ENCODE measurements around the gene PARP15. TPM values are rescaled to one million over a fixed set of nuclear protein-coding genes. Genes with fewer than 3 reads are reported as not detected.

Gene PARP15
- total RNA-seq, 1 donor from 2014 or later, result 0.55 TPM

- no peak for TF ChIP-seq CTCF (IDR thresholded peaks at IDR 0.05; ENCODE audit: unreplicated experiment)
- H3K4me3 Mint-ChIP-seq (ENCODE audit: low read depth), result no peak overlapping the region
- no peaks in the 10 kb centered on the region for H3K27me3 Mint-ChIP-seq
- peaks cover 10% of the 10 kb centered on the region for H3K36me3 Mint-ChIP-seq (ENCODE audit: insufficient read depth)
- no peaks in the 10 kb centered on the region for H3K9me3 Mint-ChIP-seq (ENCODE audit: low read depth)
- H3K4me1 Mint-ChIP-seq (ENCODE audit: low read depth), result peaks cover 24% of the 10 kb centered on the region
- H3K27ac Mint-ChIP-seq, result peak overlapping the region; percentile 55
- no peak for DNase-seq (ENCODE audit: low spot score, unreplicated experiment)
Measured at GRCh38 chr3:122568755-122569154, 8.7 kb upstream of the PARP15 start.

- Mint-ChIP-seq H3K27me3 (peaks cover 8% of the 10 kb centered on the region), H3K4me1 (ENCODE audit: low read depth) (peaks cover 21% of the 10 kb centered on the region), H3K36me3 (ENCODE audit: insufficient read depth) (peaks cover 6% of the 10 kb centered on the region), H3K9me3 (ENCODE audit: low read depth) (no peaks in the 10 kb centered on the region), H3K27ac (peak overlapping the region; percentile 81), H3K4me3 (ENCODE audit: low read depth) (no peak overlapping the region)
- DNase-seq (ENCODE audit: low spot score, unreplicated experiment), result no peak
- no peak for TF ChIP-seq CTCF (IDR thresholded peaks at IDR 0.05; ENCODE audit: unreplicated experiment)
Measured at GRCh38 chr3:122572940-122573412, 4.5 kb upstream of the PARP15 start.

GRCh38 chr3:122576174-122576940, 1.1 kb upstream of the PARP15 start:
- H3K4me1 Mint-ChIP-seq (ENCODE audit: low read depth), result peaks cover 9% of the 10 kb centered on the region
- no peak overlapping the region for H3K27ac Mint-ChIP-seq
- H3K9me3 Mint-ChIP-seq (ENCODE audit: low read depth), result peaks cover 2% of the 10 kb centered on the region
- peaks cover 13% of the 10 kb centered on the region for H3K27me3 Mint-ChIP-seq
- no peak overlapping the region for H3K4me3 Mint-ChIP-seq (ENCODE audit: low read depth)
- no peak for TF ChIP-seq CTCF (IDR thresholded peaks at IDR 0.05; ENCODE audit: unreplicated experiment)
- no peak for DNase-seq (ENCODE audit: low spot score, unreplicated experiment)
- peaks cover 2% of the 10 kb centered on the region for H3K36me3 Mint-ChIP-seq (ENCODE audit: insufficient read depth)

GRCh38 chr3:122578069-122578740, 755 bp downstream of the PARP15 start:
- no peak for TF ChIP-seq CTCF (IDR thresholded peaks at IDR 0.05; ENCODE audit: unreplicated experiment)
- H3K4me3 Mint-ChIP-seq (ENCODE audit: low read depth), result peak overlapping the region; percentile 75

GRCh38 chr3:122580470-122580869, 3.0 kb downstream of the PARP15 start:
- no peak overlapping the region for H3K4me3 Mint-ChIP-seq (ENCODE audit: low read depth)
- H3K27me3 Mint-ChIP-seq, result peaks cover 13% of the 10 kb centered on the region
- H3K4me1 Mint-ChIP-seq (ENCODE audit: low read depth), result peaks cover 3% of the 10 kb centered on the region
- peaks cover 12% of the 10 kb centered on the region for H3K9me3 Mint-ChIP-seq (ENCODE audit: low read depth)
- H3K27ac Mint-ChIP-seq, result no peak overlapping the region
- TF ChIP-seq CTCF (IDR thresholded peaks at IDR 0.05; ENCODE audit: unreplicated experiment), result no peak
- DNase-seq (ENCODE audit: low spot score, unreplicated experiment), result no peak
- H3K36me3 Mint-ChIP-seq (ENCODE audit: insufficient read depth), result peaks cover 5% of the 10 kb centered on the region

More at GRCh38 chr3:122578069-122578740, 755 bp downstream of the PARP15 start:
- Mint-ChIP-seq H3K36me3 (ENCODE audit: insufficient read depth) (peaks cover 5% of the 10 kb centered on the region), H3K4me1 (ENCODE audit: low read depth) (peaks cover 6% of the 10 kb centered on the region), H3K9me3 (ENCODE audit: low read depth) (peaks cover 12% of the 10 kb centered on the region), H3K27ac (no peak overlapping the region), H3K27me3 (peaks cover 13% of the 10 kb centered on the region)
- DNase-seq (ENCODE audit: low spot score, unreplicated experiment), result no peak

Data from progenitor cell of endocrine pancreas (in vitro differentiated cells).